Sigmoid colon (tissue), 4 donors: ENCODE results near the gene KDM7A.

Source experiments
- POLR2A ChIP-seq, 2 donors: fragments of 450-650 bp; IDR thresholded peaks; one replicate each; pipeline ENCODE4 v1.6.1; 2016; ENCODE audit warnings: antibody characterized with exemption in 2 of 2, mild to moderate bottlenecking in 2 of 2, moderate library complexity in 2 of 2
- POLR2AphosphoS5 ChIP-seq, 4 donors: sonication (generic); formaldehyde crosslinking; IDR thresholded peaks; one replicate each; pipeline ENCODE4 v1.6.1; 2017; ENCODE audit warnings: antibody characterized with exemption in 4 of 4

GRCh38 chr7:140225562-140226249 lies 48.9 kb upstream of the KDM7A start:
- no peak for TF ChIP-seq POLR2A (IDR thresholded peaks at IDR 0.05)
- no peak for TF ChIP-seq POLR2AphosphoS5 (IDR thresholded peaks at IDR 0.05)
